Left lung (tissue), 10 donors: ENCODE results near the gene JKAMP. TPM values are rescaled to one million over a fixed set of nuclear protein-coding genes. Genes with fewer than 3 reads are reported as not detected.

Source experiments
- ATAC-seq: fragments of 200-7000 bp; cut with Tn5 transposase; one replicate; pipeline ENCODE4 v1.9.1; 2020; ENCODE audit warnings: moderate library complexity
- DNase-seq, 4 donors: peaks; one replicate each; pipeline ENCODE4 v3.0.0-alpha.2; 2013 to 2020
- H3K27ac ChIP-seq, 2 donors: fragments of 200-600 bp; sonication (generic) in 1 of 2; one replicate each; pipeline versions ENCODE4 v1.5.0 to v1.8.0; 2020 to 2021
- H3K27me3 ChIP-seq, 2 donors: fragments of 200-600 bp; sonication (generic) in 1 of 2; one replicate each; pipeline versions ENCODE4 v1.5.0 to v1.8.0; 2020 to 2021
- H3K36me3 ChIP-seq, 2 donors: fragments of 200-600 bp; sonication (generic) in 1 of 2; one replicate each; pipeline versions ENCODE4 v1.5.0 to v1.8.0; 2020 to 2021
- H3K4me1 ChIP-seq, 2 donors: fragments of 200-600 bp; one replicate each; pipeline ENCODE4 v1.8.0; 2021
- H3K4me3 ChIP-seq, 2 donors: fragments of 200-600 bp; sonication (generic) in 1 of 2; one replicate each; pipeline versions ENCODE4 v1.5.0 to v1.8.0; 2020 to 2021; ENCODE audit warnings: mild to moderate bottlenecking in 1 of 2
- H3K9me3 ChIP-seq, 2 donors: fragments of 200-600 bp; sonication (generic) in 1 of 2; one replicate each; pipeline versions ENCODE4 v1.5.0 to v1.8.0; 2020 to 2021
- intact Hi-C, 2 donors: fragments of 100-400 bp; cut with DNase I; formaldehyde crosslinking; loops; one replicate each; pipeline versions ENCODE4 v1.11.2 to v1.14.2; 2022
- polyA plus RNA-seq, 6 donors: library from polyadenylated mRNA; unstranded; fragments of 120-200 nt; gene quantifications; one replicate each; pipeline ENCODE4 v1.2.1, GENCODE V29; 2013; ENCODE audit not compliant: insufficient read length in 6 of 6
- total RNA-seq, 2 donors: library from RNA; stranded (reverse); fragmentation: NEBNext Ultra II Directional; extraction: Animal tissue kit (Norgen Biotek cat#: 25700); gene quantifications; one replicate each; pipeline ENCODE4 v1.2.1, GENCODE V29; 2021
- TF ChIP-seq, protein P1 (sequence below), 2 donors: fragments of 200-600 bp; sonication (generic) in 1 of 2; IDR thresholded peaks; one replicate each; pipeline versions ENCODE4 v1.5.0 to v1.8.0; 2021; ENCODE audit warnings: antibody characterized with exemption in 2 of 2
- donor health status: DM: no; HTN: yes; CAD: no.
- donor health status: DM: no; HTN: no; CAD: no.

The JKAMP gene
- total and polyA plus RNA-seq, 8 donors = 41.6 to 90.1 (median 81.2) TPM

DNA sequence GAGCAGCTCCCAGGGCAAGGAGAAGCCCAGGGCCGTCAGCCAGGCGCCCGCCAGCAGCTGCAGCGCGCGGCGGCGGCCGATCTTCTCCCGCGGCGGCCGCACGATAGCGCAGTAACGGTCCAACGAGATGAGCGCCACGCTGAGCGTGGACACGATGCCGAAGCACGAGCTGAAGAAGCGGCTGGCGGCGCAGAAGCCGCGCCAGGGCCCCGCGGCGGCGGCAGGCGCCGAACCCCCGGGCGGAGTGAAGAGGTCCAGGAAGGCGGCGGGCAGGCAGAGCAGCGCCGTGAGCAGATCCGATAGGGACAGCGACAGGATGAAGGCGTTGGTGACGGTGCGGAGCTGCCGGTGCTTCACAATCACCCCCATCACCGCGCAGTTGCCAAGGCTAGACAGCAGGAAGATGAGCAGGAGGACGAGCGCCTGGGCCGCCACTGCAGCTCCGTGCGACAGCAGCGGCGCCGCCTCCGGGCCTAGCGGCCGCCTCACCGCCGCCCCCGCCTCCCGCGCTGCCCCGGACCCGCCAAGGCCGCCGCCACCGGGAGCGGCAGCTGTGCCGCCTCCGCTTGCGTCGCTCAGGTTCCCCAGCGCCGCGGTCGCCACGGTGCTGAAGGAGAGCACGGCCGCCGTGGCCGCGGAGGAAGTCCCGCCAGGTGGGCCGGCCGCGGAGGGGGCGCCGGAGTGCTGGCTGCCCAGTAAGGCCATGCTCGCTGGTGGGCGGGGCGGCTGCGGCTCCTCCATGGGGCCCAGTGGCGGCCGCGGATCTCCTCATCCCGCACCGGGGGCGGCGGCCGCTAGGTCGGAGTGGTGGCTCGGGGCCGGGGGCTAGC, 19.6 kb upstream of the JKAMP start:
- Histone ChIP-seq H3K4me3 (peak overlapping the region; percentile 52 to 57), H3K36me3 (no peaks in the 10 kb centered on the region), H3K9me3 (no peaks in the 10 kb centered on the region), H3K27ac (peak overlapping the region in 1 of 2 donors; percentile 8), H3K4me1 (peaks cover 5 to 19% of the 10 kb centered on the region in 2 donors), H3K27me3 (peaks cover 0 to 29% of the 10 kb centered on the region in 2 donors)
- intact Hi-C loops = no loop called here
- DNase-seq = peak; percentile 63 to 92 (median 71)
- TF ChIP-seq, protein P1, sequence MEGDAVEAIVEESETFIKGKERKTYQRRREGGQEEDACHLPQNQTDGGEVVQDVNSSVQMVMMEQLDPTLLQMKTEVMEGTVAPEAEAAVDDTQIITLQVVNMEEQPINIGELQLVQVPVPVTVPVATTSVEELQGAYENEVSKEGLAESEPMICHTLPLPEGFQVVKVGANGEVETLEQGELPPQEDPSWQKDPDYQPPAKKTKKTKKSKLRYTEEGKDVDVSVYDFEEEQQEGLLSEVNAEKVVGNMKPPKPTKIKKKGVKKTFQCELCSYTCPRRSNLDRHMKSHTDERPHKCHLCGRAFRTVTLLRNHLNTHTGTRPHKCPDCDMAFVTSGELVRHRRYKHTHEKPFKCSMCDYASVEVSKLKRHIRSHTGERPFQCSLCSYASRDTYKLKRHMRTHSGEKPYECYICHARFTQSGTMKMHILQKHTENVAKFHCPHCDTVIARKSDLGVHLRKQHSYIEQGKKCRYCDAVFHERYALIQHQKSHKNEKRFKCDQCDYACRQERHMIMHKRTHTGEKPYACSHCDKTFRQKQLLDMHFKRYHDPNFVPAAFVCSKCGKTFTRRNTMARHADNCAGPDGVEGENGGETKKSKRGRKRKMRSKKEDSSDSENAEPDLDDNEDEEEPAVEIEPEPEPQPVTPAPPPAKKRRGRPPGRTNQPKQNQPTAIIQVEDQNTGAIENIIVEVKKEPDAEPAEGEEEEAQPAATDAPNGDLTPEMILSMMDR (IDR thresholded peaks at IDR 0.05) = no peak
- ATAC-seq = peak; percentile 89

DNA sequence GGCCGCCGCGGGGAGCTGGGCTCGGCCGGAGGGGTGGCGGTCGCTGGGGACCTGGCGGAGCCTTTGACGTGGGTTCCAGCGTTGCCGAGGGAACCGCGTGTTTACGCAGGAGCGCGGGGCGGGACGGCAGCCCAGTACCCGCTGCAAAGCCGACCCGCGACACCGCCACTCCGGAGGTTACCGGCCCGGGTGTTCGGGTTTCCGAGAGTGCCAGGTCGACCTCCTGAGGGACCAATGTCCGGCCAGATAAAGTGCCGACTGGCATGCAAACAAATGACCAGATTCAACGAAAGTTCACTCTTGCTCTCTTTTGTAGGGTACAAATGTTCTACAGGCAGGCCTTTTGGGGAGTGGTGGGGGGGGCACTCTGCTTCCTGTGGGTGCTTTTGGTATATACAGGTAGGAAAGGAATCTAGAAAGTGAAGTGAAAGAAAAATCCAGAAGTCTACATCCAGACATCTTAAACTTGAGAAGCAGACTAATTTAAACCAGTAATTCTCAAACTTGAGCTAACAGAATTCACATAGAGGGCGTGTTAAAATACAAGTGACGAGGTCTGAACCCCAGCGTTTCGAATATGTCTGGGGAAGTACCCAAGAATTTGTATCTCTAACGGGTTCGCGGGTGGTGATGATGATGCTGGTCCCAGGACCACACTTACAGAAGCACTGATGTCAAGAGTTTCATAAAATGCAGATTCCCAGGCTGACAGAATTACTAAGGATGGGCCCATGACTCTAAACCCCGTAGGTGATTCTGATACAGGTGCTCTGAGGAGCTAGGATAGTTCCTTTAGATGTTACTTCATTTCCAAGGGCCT, 18.8 kb upstream of the JKAMP start, which contains the start of gene GPR135:
TSS of gene GPR135 (minus strand) at position 65 of the 820 bp plus-strand sequence. CDS start 154 bp downstream, outside the sequence.
- intact Hi-C loops = no loop called here
- H3K27me3 ChIP-seq = peaks cover 0 to 29% of the 10 kb centered on the region in 2 donors
- H3K36me3 ChIP-seq = peaks cover 0 to 4% of the 10 kb centered on the region in 2 donors
- TF ChIP-seq, protein P1 (IDR thresholded peaks at IDR 0.05) = no peak
- DNase-seq (peak in 2 of 4 donors; percentile 62 to 78), ATAC-seq (peak; percentile 63)
- H3K4me1 ChIP-seq = peaks cover 5 to 19% of the 10 kb centered on the region in 2 donors
- peak within 1 kb of the TSS in 1 of 2 donors; percentile 8 for H3K27ac ChIP-seq
- no peaks in the 10 kb centered on the region for H3K9me3 ChIP-seq
- peak within 1 kb of the TSS; percentile 52 to 57 for H3K4me3 ChIP-seq

DNA sequence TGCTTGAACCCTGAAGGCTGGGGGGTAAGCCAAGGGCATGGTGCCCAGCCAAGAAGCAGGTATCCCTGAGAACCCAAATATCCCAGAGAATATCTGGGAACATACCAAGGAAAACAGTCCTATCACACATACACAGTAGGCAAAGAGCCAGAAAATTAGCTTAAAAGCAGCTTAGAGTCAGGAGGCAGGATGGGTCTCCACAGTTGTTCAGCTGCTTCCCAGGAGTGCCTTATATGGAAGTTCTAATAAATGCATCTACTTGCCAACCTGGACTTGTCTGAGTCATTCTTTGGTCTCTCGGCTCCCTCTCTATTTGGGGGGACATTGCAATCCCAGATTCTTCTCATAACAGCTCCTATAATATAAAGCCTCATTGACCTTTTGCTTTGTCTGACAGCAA, 10.1 kb upstream of the JKAMP start:
- no peak for DNase-seq
- no peak overlapping the region for H3K27ac ChIP-seq
- no peaks in the 10 kb centered on the region for H3K4me1 ChIP-seq
- TF ChIP-seq, protein P1 (IDR thresholded peaks at IDR 0.05) = no peak
- H3K4me3 ChIP-seq = no peak overlapping the region
- intact Hi-C loops = no loop called here
- H3K9me3 ChIP-seq = no peaks in the 10 kb centered on the region
- H3K27me3 ChIP-seq = no peaks in the 10 kb centered on the region
- ATAC-seq = no peak
- peaks cover 0 to 59% of the 10 kb centered on the region in 2 donors for H3K36me3 ChIP-seq

DNA sequence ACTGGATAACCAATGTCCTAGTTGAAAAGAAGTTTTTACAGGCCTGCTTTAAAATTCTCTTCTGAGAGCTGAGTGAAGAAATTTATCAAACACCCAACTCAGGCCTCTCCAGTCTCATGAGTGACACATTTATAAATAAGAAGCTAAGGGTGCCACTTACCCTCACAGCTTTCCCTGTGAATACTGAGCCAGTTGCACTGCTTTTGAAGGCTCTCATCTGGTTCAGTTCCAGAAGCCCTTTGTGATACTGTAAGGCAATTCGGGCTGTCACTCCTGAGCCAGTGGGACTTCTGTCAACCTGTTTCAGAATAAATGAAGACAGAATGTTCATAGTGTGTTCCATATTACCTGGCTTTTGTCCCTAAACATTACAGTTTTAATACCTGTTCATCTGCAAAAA, 8.6 kb upstream of the JKAMP start:
- Histone ChIP-seq H3K9me3 (no peaks in the 10 kb centered on the region), H3K4me1 (peaks cover 0 to 11% of the 10 kb centered on the region in 2 donors), H3K27me3 (no peaks in the 10 kb centered on the region), H3K36me3 (peaks cover 0 to 55% of the 10 kb centered on the region in 2 donors), H3K4me3 (no peak overlapping the region), H3K27ac (no peak overlapping the region)
- TF ChIP-seq, protein P1 (IDR thresholded peaks at IDR 0.05) = no peak
- intact Hi-C loops = no loop called here
- DNase-seq (peak in 1 of 4 donors; percentile 21), ATAC-seq (peak; percentile 75)
